Astrocyte of the spinal cord (primary cell): Measurements from ENCODE around the gene CAPN8.

Experiments used
- DNase-seq: peaks from one replicate; pipeline ENCODE4 v3.0.0; 2011; ENCODE audit warnings: low read depth, low spot score
- H3K4me3 ChIP-seq: 2 replicates; pipeline ENCODE4 v1.5.1; 2011; ENCODE audit warnings: low read depth, mild to moderate bottlenecking, low read length, moderate library complexity
- CTCF ChIP-seq: IDR thresholded peaks from 2 replicates; pipeline ENCODE4 v1.5.1; 2012; ENCODE audit warnings: low read depth, mild to moderate bottlenecking, low read length, inconsistent platforms
- in situ Hi-C: cut with HindIII; loops from 2 replicates; pipeline ENCODE4 v1.10.0; 2017; ENCODE audit warnings: low sequenced_read_pairs

The CAPN8 gene

GRCh38 chr1:223531742-223532341 is 133.7 kb downstream of the CAPN8 start:
- peak; percentile 20 for DNase-seq
- in situ Hi-C loops, result no loop called here
- no peak overlapping the region for H3K4me3 ChIP-seq
- TF ChIP-seq CTCF, result peak; percentile 82

- TF ChIP-seq CTCF, result no peak
- H3K4me3 ChIP-seq, result no peak overlapping the region
- no peak for DNase-seq
- in situ Hi-C loops, result no loop called here
Observed at GRCh38 chr1:223525957-223526356, 139.5 kb downstream of the CAPN8 start.

- DNase-seq, result no peak
- TF ChIP-seq CTCF, result no peak
- in situ Hi-C loops, result no loop called here
- no peak overlapping the region for H3K4me3 ChIP-seq
Observed at GRCh38 chr1:223525546-223525945, 140.0 kb downstream of the CAPN8 start.

- no peak for DNase-seq
- in situ Hi-C loops, result no loop called here
- no peak for TF ChIP-seq CTCF
- H3K4me3 ChIP-seq, result no peak overlapping the region
Observed at GRCh38 chr1:223524930-223525451, 140.5 kb downstream of the CAPN8 start.

- in situ Hi-C loops, result no loop called here
- no peak for DNase-seq
- no peak overlapping the region for H3K4me3 ChIP-seq
- TF ChIP-seq CTCF, result no peak
Observed at GRCh38 chr1:223521150-223521549, 144.4 kb downstream of the CAPN8 start.

- DNase-seq, result no peak
Observed at GRCh38 chr1:223520200-223520599, 145.3 kb downstream of the CAPN8 start.

More at GRCh38 chr1:223520200-223520599, 145.3 kb downstream of the CAPN8 start:
- in situ Hi-C loops, result no loop called here
- no peak overlapping the region for H3K4me3 ChIP-seq
- no peak for TF ChIP-seq CTCF
